Ammon's horn (tissue), 1 donor: ENCODE results near the gene SPATA33.
"Not testable (repeated sequence)": the region's sequence is repeated elsewhere in the genome, so short reads cannot be mapped to it uniquely, and the experiment has no call there.

ENCODE experiments used
- DNase-seq: peaks from one replicate; pipeline ENCODE4 v3.0.0-alpha.2; 2016; ENCODE audit warnings: low spot score

The SPATA33 gene

DNA sequence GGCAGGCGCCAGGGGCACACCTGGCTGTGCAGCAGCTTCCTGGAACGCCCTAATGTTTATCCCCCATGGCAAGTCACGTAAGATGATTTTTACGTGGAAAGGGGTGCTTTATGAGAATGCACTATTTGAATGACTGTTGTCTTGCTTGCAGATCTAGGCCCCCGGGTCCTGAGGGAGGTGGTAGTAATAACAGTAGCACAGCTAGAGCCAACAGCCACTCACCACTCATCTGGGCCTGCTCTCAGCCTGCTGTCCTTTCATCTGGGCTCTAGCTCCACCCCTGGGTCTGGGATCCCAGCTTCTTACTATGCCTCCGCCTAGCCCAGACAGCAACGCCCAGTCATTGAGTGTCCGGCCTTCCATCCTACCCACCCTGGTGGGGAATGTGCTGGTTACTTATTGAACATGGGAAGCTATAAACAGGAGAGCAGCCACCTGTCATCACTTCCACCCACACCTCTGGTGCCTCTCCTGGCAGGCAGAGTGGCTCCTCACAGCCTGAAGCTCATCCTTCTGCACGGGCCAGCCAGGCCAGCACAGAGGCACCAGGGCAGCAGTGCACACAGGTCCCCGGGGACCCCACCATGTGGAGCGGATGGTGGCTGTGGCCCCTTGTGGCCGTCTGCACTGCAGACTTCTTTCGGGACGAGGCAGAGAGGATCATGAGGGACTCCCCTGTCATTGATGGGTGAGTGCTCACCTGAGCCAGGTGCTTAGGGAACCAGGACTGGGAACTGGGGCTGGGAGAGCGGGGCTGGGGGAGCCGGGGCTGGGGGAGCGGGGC, 27.6 kb upstream of the SPATA33 start:
- DNase-seq = no peak

DNA sequence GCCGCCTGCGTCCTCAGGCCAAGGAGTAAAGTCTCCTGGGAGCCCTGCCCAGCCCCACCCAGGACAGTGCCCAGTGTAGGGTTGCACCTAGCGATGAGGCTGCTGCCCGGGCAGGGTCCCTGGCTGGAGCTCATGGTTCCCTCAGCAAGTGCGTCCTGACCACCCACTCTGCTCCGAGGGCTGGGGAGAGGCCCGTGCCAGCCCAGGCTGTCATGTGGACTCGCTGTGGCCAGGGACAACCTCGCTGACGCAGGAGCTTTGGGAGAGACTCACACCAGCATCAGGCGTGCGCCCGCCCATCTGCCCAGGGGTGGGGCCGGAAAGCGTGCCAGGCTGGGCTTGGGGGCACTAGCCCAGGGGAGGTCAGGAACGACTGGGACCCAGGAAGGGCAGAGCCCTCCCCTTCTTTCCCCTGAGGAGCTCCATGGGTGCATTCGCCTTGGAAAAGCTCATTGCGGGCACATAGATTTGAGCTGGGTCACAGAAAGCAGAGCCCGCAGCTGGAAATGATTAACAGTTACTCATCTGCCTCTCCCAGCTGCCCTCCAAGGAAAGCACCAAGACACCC, 24.5 kb upstream of the SPATA33 start:
- no peak for DNase-seq

GRCh38 chr16:89634463-89635385, 22.9 kb upstream of the SPATA33 start:
- DNase-seq = not testable (repeated sequence)

DNA sequence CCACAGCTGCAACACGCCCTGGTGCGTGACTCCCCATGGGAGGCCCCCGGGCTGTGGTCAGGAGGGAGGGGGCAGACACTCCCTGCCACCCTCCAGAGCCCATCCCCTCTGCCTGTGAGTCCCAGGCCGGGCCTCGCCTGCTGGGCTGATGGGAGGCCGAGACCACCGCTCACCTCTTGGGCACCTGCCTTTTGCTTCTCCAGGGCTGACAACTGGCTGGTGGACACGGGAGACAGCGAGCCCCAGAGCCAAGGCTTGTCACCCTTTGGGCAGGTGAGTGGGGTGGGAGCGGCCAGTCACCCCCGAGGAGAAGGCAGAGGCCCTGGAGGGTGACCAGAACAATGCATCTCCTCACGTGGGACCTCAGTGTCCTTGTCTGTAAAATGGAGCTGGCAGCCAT, 21.0 kb upstream of the SPATA33 start:
- DNase-seq = no peak

DNA sequence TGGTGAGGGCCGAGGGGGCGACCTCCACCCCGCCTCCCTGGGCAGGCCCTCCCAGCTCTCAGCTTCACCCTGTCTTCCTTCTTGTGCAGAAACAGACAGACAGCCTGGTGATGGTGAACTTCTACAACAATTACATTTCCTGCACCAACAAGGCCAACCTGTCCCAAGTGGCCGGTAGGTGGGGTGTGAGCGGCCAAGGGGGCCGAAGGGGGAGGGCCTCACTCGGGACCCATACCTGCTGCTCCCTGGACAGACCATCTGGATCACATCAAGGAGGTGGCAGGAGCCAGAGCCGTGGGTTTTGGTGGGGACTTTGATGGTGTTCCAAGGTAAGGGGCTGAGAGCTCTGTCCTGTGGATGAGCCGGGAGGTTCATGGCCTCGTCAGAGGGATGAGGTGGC, 20.3 kb upstream of the SPATA33 start:
- no peak for DNase-seq

DNA sequence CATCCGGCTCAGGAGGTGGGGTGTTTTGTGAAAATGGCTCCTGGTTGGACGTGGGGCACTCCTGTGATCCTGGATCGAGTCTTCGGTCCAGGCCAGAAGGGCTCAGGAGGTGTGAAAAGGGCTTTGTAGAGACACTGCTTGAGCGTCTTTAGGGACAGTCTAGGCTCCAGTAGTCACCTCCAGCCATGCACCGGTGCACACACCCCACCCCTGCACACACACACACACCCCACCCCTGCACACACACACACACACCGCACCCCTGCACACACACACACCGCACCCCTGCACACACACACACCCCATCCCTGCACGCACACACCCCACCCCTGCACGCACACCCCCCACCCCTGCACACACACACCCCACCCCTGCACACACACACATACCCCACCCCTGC, 19.2 kb upstream of the SPATA33 start:
- DNase-seq = no peak

GRCh38 chr16:89639385-89639784, 18.3 kb upstream of the SPATA33 start:
- no peak for DNase-seq

- DNase-seq = no peak
Observed at GRCh38 chr16:89641458-89642119, 16.0 kb upstream of the SPATA33 start.

- DNase-seq = no peak
Observed at GRCh38 chr16:89642574-89642973, 15.1 kb upstream of the SPATA33 start.

- DNase-seq = no peak
Observed at GRCh38 chr16:89643769-89644300, 13.8 kb upstream of the SPATA33 start.

DNA sequence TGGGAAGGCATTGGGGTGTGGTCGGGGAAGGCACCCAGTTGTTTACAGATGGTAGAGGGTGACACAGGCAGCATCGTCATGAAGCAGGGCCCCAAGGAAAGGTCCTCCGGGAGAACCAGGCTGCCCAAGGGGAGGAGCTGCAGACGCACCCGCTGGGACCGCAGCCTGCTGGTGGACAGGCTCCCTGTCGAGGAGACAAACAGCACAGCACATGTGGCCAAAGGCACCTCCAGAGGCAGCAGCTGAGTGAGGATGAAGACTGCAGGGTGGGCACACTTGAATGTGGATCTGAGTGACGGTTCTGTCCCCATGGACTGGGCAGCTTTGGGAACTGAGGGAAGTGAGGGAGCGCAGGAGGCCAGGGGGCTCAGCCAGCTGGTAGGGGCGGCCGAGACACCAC, 12.5 kb upstream of the SPATA33 start:
- no peak for DNase-seq

- DNase-seq = no peak
Observed at GRCh38 chr16:89646270-89646669, 11.4 kb upstream of the SPATA33 start.

GRCh38 chr16:89646906-89647305, 10.7 kb upstream of the SPATA33 start:
- DNase-seq = no peak

GRCh38 chr16:89651584-89651983, 6.1 kb upstream of the SPATA33 start:
- DNase-seq = no peak

- no peak for DNase-seq
Observed at GRCh38 chr16:89653656-89654295, 3.9 kb upstream of the SPATA33 start.

- DNase-seq = no peak
Observed at GRCh38 chr16:89655062-89655643, 2.5 kb upstream of the SPATA33 start.

DNA sequence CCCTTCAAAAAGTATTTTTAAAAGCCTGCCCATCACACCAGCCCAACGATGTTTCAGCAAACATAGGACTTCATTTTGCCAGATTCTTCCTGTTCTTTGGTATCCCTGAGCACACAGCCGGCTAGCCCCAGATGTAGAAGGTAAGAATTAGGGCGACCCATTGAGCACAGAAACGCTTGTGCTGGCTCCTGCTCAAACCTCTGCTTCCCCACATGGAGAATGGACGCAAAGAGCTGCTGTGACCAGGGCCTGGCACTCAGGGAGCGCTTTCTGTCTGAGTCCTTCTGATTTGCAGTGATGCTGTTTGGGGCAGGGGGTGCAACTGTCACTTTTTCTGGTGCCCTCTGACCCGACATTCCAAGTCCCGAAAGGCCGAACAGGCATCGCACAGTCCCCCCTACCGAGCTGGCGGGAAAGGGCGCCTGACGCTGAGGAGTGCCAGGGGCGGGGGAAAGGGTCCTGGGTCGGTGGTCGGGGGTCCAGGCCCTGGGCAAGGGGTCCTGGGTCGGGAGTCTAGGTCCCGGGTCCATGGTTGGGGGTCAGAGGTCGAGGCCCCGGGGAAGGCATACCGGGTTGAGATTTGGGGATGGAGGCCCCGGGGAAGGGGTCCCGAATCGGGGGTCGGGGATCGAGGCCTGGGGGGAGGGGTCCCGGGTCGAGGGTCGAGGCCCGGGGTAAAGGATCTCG, 1.1 kb upstream of the SPATA33 start:
- no peak for DNase-seq

GRCh38 chr16:89658221-89658879, 714 bp downstream of the SPATA33 start:
- no peak for DNase-seq

DNA sequence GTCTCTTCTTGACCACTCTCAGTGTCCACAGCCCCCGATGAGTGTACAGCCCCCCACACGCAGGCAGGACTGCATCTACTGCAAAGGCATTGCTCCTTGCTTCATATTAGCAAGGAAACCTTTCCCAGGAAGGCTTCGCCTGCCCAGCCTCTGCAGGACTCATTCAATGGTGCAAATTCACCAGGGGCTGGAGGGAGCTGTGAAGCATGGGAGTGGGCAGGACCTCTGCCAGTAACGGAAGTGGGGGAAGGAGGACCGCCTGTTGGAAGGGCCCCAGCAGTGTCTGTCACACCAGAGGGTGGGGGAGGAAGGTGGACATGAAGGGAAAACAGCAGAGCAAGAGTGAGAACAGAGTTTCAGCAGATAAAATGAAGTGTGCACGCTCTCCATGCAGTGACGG, 2.5 kb downstream of the SPATA33 start:
- DNase-seq = no peak

GRCh38 chr16:89661215-89661614, 3.6 kb downstream of the SPATA33 start:
- no peak for DNase-seq
